HepG2 (cell line): Measurements from ENCODE around the gene KDM7A. TPM values are rescaled to one million over a fixed set of nuclear protein-coding genes. Genes with fewer than 3 reads are reported as not detected.

Source experiments
- MTA1 ChIP-seq: sonication (generic); formaldehyde crosslinking; IDR thresholded peaks from 2 replicates; pipeline ENCODE4 v1.4.0; 2020; ENCODE audit warnings: missing genetic modification reagents, mild to moderate bottlenecking, borderline replicate concordance
- NCOA1 ChIP-seq: sonication (generic); formaldehyde crosslinking; IDR thresholded peaks from 2 replicates; pipeline ENCODE4 v1.9.0; 2021; ENCODE audit warnings: missing genetic modification reagents
- PBX2 ChIP-seq: IDR thresholded peaks from 2 replicates; pipeline ENCODE4 v1.6.1; 2016; ENCODE audit warnings: control low read depth
- PRMT3 ChIP-seq: sonication (generic); formaldehyde crosslinking; IDR thresholded peaks from 2 replicates; pipeline ENCODE4 v1.8.1; 2022; ENCODE audit warnings: low read depth, mild to moderate bottlenecking, moderate library complexity, missing genetic modification reagents, borderline replicate concordance
- PTBP1 ChIP-seq: fragments of 200-400 bp; formaldehyde crosslinking; IDR thresholded peaks from 2 replicates; pipeline ENCODE4 v1.6.1; 2018; ENCODE audit warnings: low read length, low read depth; ENCODE audit not compliant: poor library complexity, severe bottlenecking
- RFX5 ChIP-seq: IDR thresholded peaks from 2 replicates; pipeline ENCODE4 v1.6.1; 2011; ENCODE audit warnings: low read depth, low read length, improper control_type of control experiment
- SKI ChIP-seq: fragments of 450-650 bp; IDR thresholded peaks from one replicate; pipeline ENCODE4 v1.6.1; 2018; ENCODE audit warnings: mild to moderate bottlenecking; ENCODE audit not compliant: partially characterized antibody
- SRY ChIP-seq: sonication (generic); formaldehyde crosslinking; IDR thresholded peaks from 2 replicates; pipeline ENCODE4 v1.8.0; 2022; ENCODE audit warnings: mild to moderate bottlenecking, missing genetic modification reagents
- TCF7L2 ChIP-seq: IDR thresholded peaks from 2 replicates; pipeline ENCODE4 v1.6.1; 2011; ENCODE audit warnings: mild to moderate bottlenecking, low read depth, low read length, moderate library complexity
- UBTF ChIP-seq: sonication (generic); formaldehyde crosslinking; IDR thresholded peaks from 2 replicates; pipeline ENCODE4 v1.4.0; 2020; ENCODE audit warnings: mild to moderate bottlenecking, missing genetic modification reagents
- ZBTB3 ChIP-seq: sonication (generic); formaldehyde crosslinking; IDR thresholded peaks from 2 replicates; pipeline ENCODE4 v1.4.0; 2020; ENCODE audit warnings: low read depth, mild to moderate bottlenecking, moderate library complexity, missing genetic modification reagents, borderline replicate concordance
- ZNF318 ChIP-seq: sonication (generic); formaldehyde crosslinking; IDR thresholded peaks from 2 replicates; pipeline ENCODE4 v1.4.0; 2020; ENCODE audit warnings: mild to moderate bottlenecking, missing genetic modification reagents
- ZNF484 ChIP-seq: sonication (generic); formaldehyde crosslinking; IDR thresholded peaks from 2 replicates; pipeline ENCODE4 v1.5.1; 2020; ENCODE audit warnings: mild to moderate bottlenecking, low read depth, missing genetic modification reagents, borderline replicate concordance
- ZNF639 ChIP-seq: conservative IDR thresholded peaks from 2 replicates; pipeline ENCODE4 v1.6.1; 2018; ENCODE audit warnings: missing genetic modification reagents
- ZSCAN20 ChIP-seq: sonication (generic); formaldehyde crosslinking; IDR thresholded peaks from 2 replicates; pipeline ENCODE4 v1.4.0; 2020; ENCODE audit warnings: missing genetic modification reagents, mild to moderate bottlenecking, borderline replicate concordance
- ZSCAN22 ChIP-seq: sonication (generic); formaldehyde crosslinking; IDR thresholded peaks from 2 replicates; pipeline ENCODE4 v1.4.0; 2020; ENCODE audit warnings: mild to moderate bottlenecking, missing genetic modification reagents
- ZSCAN25 ChIP-seq: sonication (generic); formaldehyde crosslinking; IDR thresholded peaks from 2 replicates; pipeline ENCODE4 v1.8.0; 2022; ENCODE audit warnings: mild to moderate bottlenecking, missing genetic modification reagents
- polyA plus RNA-seq, 8 experiments: library from polyadenylated mRNA; depleted of rRNA in 3 of 8; stranded (reverse) in 7 of 8; unstranded in 1 of 8; fragments of >200 nt; fragmentation: Illumina TruSeq in 4 of 8; extraction: Trizol in 4 of 8; gene quantifications; 2 replicates each; pipeline versions ENCODE4 v1.2.1 to v1.2.3, GENCODE V29; 2011 to 2016; ENCODE audit warnings: low read depth in 4 of 8, missing spikeins in 1 of 8, mixed read lengths in 1 of 8; ENCODE audit not compliant: insufficient read depth in 1 of 8
- total RNA-seq, 5 experiments: library from RNA; depleted of rRNA; stranded (reverse); fragments of >200 nt; fragmentation: Illumina TruSeq; extraction: Trizol; gene quantifications; 2 replicates each; pipeline ENCODE4 v1.2.3, GENCODE V29; 2016; ENCODE audit warnings: low read depth in 1 of 5

Gene KDM7A
- total and polyA plus RNA-seq, 2 of the 13 experiments (the other 11 are each of a cell fraction or from before 2014, with no cell fraction given) = 10.8 to 16.8 TPM

- TF ChIP-seq PBX2 (CRISPR knock-in tag) (no peak), PRMT3 (CRISPR knock-in tag) (no peak), ZSCAN20 (CRISPR knock-in tag) (no peak), RFX5 (no peak), ZNF484 (no peak), MTA1 (CRISPR knock-in tag) (no peak), PTBP1 (no peak), NCOA1 (CRISPR knock-in tag) (no peak), SKI (no peak), ZNF318 (no peak), ZSCAN22 (CRISPR knock-in tag) (no peak), UBTF (CRISPR knock-in tag) (no peak), ZBTB3 (CRISPR knock-in tag) (no peak), TCF7L2 (no peak), SRY (CRISPR knock-in tag) (no peak), ZSCAN25 (no peak), ZNF639 (CRISPR knock-in tag) (no peak)
Measured at GRCh38 chr7:140225562-140226249, 48.9 kb upstream of the KDM7A start (continued).
